ENCODE measurements around the gene IGSF21. TPM values are rescaled to one million over a fixed set of nuclear protein-coding genes. Genes with fewer than 3 reads are reported as not detected.
A peak's percentile ranks its signal among the peaks of the same experiment; 100 is the strongest.

IGSF21 gene
- total RNA-seq, 1 experiment from 2014 or later, result not detected

- in situ Hi-C loops (cut with HindIII; ENCODE audit: low pct_unique_long_range_greater_than_20kb, low sequenced_read_pairs), result no loop called here
- peak; percentile 8 for DNase-seq (ENCODE audit: low read depth, low spot score)
Measured at GRCh38 chr1:18256282-18257235, 149.0 kb downstream of the IGSF21 start.

- DNase-seq (ENCODE audit: low read depth, low spot score), result no peak
- in situ Hi-C loops (cut with HindIII; ENCODE audit: low pct_unique_long_range_greater_than_20kb, low sequenced_read_pairs), result no loop called here
Measured at GRCh38 chr1:18257778-18258177, 150.2 kb downstream of the IGSF21 start.

- no peak for DNase-seq (ENCODE audit: low read depth, low spot score)
- in situ Hi-C loops (cut with HindIII; ENCODE audit: low pct_unique_long_range_greater_than_20kb, low sequenced_read_pairs), result no loop called here
Measured at GRCh38 chr1:18261891-18262290, 154.3 kb downstream of the IGSF21 start.

- in situ Hi-C loops (cut with HindIII; ENCODE audit: low pct_unique_long_range_greater_than_20kb, low sequenced_read_pairs), result no loop called here
- no peak for DNase-seq (ENCODE audit: low read depth, low spot score)
Measured at GRCh38 chr1:18262726-18263125, 155.1 kb downstream of the IGSF21 start.

GRCh38 chr1:18263547-18264120 lies 156.0 kb downstream of the IGSF21 start:
- in situ Hi-C loops (cut with HindIII; ENCODE audit: low pct_unique_long_range_greater_than_20kb, low sequenced_read_pairs), result no loop called here
- no peak for DNase-seq (ENCODE audit: low read depth, low spot score)

GRCh38 chr1:18264450-18265039 lies 156.9 kb downstream of the IGSF21 start:
- in situ Hi-C loops (cut with HindIII; ENCODE audit: low pct_unique_long_range_greater_than_20kb, low sequenced_read_pairs), result no loop called here
- no peak for DNase-seq (ENCODE audit: low read depth, low spot score)

- in situ Hi-C loops (cut with HindIII; ENCODE audit: low pct_unique_long_range_greater_than_20kb, low sequenced_read_pairs), result no loop called here
- DNase-seq (ENCODE audit: low read depth, low spot score), result no peak
Measured at GRCh38 chr1:18265641-18266040, 158.0 kb downstream of the IGSF21 start.

- in situ Hi-C loops (cut with HindIII; ENCODE audit: low pct_unique_long_range_greater_than_20kb, low sequenced_read_pairs), result no loop called here
- no peak for DNase-seq (ENCODE audit: low read depth, low spot score)
Measured at GRCh38 chr1:18266391-18266790, 158.8 kb downstream of the IGSF21 start.

GRCh38 chr1:18271336-18271735 lies 163.7 kb downstream of the IGSF21 start:
- in situ Hi-C loops (cut with HindIII; ENCODE audit: low pct_unique_long_range_greater_than_20kb, low sequenced_read_pairs), result no loop called here
- DNase-seq (ENCODE audit: low read depth, low spot score), result no peak

GRCh38 chr1:18278946-18279345 lies 171.3 kb downstream of the IGSF21 start:
- in situ Hi-C loops (cut with HindIII; ENCODE audit: low pct_unique_long_range_greater_than_20kb, low sequenced_read_pairs), result no loop called here
- no peak for DNase-seq (ENCODE audit: low read depth, low spot score)

GRCh38 chr1:18279351-18280074 lies 171.9 kb downstream of the IGSF21 start:
- in situ Hi-C loops (cut with HindIII; ENCODE audit: low pct_unique_long_range_greater_than_20kb, low sequenced_read_pairs), result no loop called here
- DNase-seq (ENCODE audit: low read depth, low spot score), result no peak

GRCh38 chr1:18280956-18281355 lies 173.4 kb downstream of the IGSF21 start:
- in situ Hi-C loops (cut with HindIII; ENCODE audit: low pct_unique_long_range_greater_than_20kb, low sequenced_read_pairs), result no loop called here

GRCh38 chr1:18282851-18283600 lies 175.4 kb downstream of the IGSF21 start:
- no peak for DNase-seq (ENCODE audit: low read depth, low spot score)
- in situ Hi-C loops (cut with HindIII; ENCODE audit: low pct_unique_long_range_greater_than_20kb, low sequenced_read_pairs), result no loop called here

More at GRCh38 chr1:18280956-18281355, 173.4 kb downstream of the IGSF21 start:
- DNase-seq (ENCODE audit: low read depth, low spot score), result no peak

GRCh38 chr1:18283601-18284385 lies 176.2 kb downstream of the IGSF21 start:
- in situ Hi-C loops (cut with HindIII; ENCODE audit: low pct_unique_long_range_greater_than_20kb, low sequenced_read_pairs), result no loop called here
- no peak for DNase-seq (ENCODE audit: low read depth, low spot score)

GRCh38 chr1:18284805-18285537 lies 177.4 kb downstream of the IGSF21 start:
- no peak for DNase-seq (ENCODE audit: low read depth, low spot score)
- in situ Hi-C loops (cut with HindIII; ENCODE audit: low pct_unique_long_range_greater_than_20kb, low sequenced_read_pairs), result no loop called here

- DNase-seq (ENCODE audit: low read depth, low spot score), result no peak
- in situ Hi-C loops (cut with HindIII; ENCODE audit: low pct_unique_long_range_greater_than_20kb, low sequenced_read_pairs), result no loop called here
Measured at GRCh38 chr1:18285538-18285924, 177.9 kb downstream of the IGSF21 start.
